Measurements from ENCODE around the gene ESYT3.
"Not testable (repeated sequence)": the region's sequence is repeated elsewhere in the genome, so short reads cannot be mapped to it uniquely, and the experiment has no call there.

The ESYT3 gene

GRCh38 chr3:138461896-138462295 is 27.5 kb downstream of the ESYT3 start:
- DNase-seq (ENCODE audit: low read depth): no peak

- no peak for DNase-seq (ENCODE audit: low read depth)
These were observed 29.5 kb downstream of the ESYT3 start for GRCh38 chr3:138463724-138464490.

- no peak for DNase-seq (ENCODE audit: low read depth)
These were observed 30.1 kb downstream of the ESYT3 start for GRCh38 chr3:138464491-138464860.

GRCh38 chr3:138465451-138465850 is 31.0 kb downstream of the ESYT3 start:
- DNase-seq (ENCODE audit: low read depth): no peak

GRCh38 chr3:138465925-138466324 is 31.5 kb downstream of the ESYT3 start:
- no peak for DNase-seq (ENCODE audit: low read depth)

GRCh38 chr3:138467931-138468330 is 33.5 kb downstream of the ESYT3 start:
- DNase-seq (ENCODE audit: low read depth): no peak

GRCh38 chr3:138468451-138468850 is 34.0 kb downstream of the ESYT3 start:
- DNase-seq (ENCODE audit: low read depth): no peak

GRCh38 chr3:138468886-138469285 is 34.5 kb downstream of the ESYT3 start:
- DNase-seq (ENCODE audit: low read depth): no peak

GRCh38 chr3:138469874-138470273 is 35.5 kb downstream of the ESYT3 start:
- DNase-seq (ENCODE audit: low read depth): no peak

GRCh38 chr3:138470687-138471086 is 36.3 kb downstream of the ESYT3 start:
- DNase-seq (ENCODE audit: low read depth): no peak

- no peak for DNase-seq (ENCODE audit: low read depth)
These were observed 37.1 kb downstream of the ESYT3 start for GRCh38 chr3:138471481-138471880.

GRCh38 chr3:138472141-138472825 is 37.9 kb downstream of the ESYT3 start:
- DNase-seq (ENCODE audit: low read depth): no peak

GRCh38 chr3:138473391-138473790 is 39.0 kb downstream of the ESYT3 start:
- no peak for DNase-seq (ENCODE audit: low read depth)

- no peak for DNase-seq (ENCODE audit: low read depth)
These were observed 39.7 kb downstream of the ESYT3 start for GRCh38 chr3:138474163-138474562.

GRCh38 chr3:138476526-138476925 is 42.1 kb downstream of the ESYT3 start:
- no peak for DNase-seq (ENCODE audit: low read depth)

- no peak for DNase-seq (ENCODE audit: low read depth)
These were observed 42.7 kb downstream of the ESYT3 start for GRCh38 chr3:138477120-138477519.

GRCh38 chr3:138477801-138478200 is 43.4 kb downstream of the ESYT3 start:
- no peak for DNase-seq (ENCODE audit: low read depth)

GRCh38 chr3:138479438-138479863 is 45.0 kb downstream of the ESYT3 start:
- DNase-seq (ENCODE audit: low read depth): no peak

GRCh38 chr3:138484672-138485071 is 50.3 kb downstream of the ESYT3 start:
- DNase-seq (ENCODE audit: low read depth): not testable (repeated sequence)

- DNase-seq (ENCODE audit: low read depth): not testable (repeated sequence)
These were observed 52.2 kb downstream of the ESYT3 start for GRCh38 chr3:138486580-138486979.

- no peak for DNase-seq (ENCODE audit: low read depth)
These were observed 57.6 kb downstream of the ESYT3 start for GRCh38 chr3:138491971-138492370.

GRCh38 chr3:138492980-138493675 is 58.7 kb downstream of the ESYT3 start:
- DNase-seq (ENCODE audit: low read depth): no peak

Data from activated T-helper 9 cell treated with anti-CD3 and anti-CD28 coated beads, Interleukin-2, amount 50 U/mL, for 16 hours (primary cell).